Articular chondrocyte of knee joint (primary cell): Measurements from ENCODE around the gene KRTAP13-2. TPM values are rescaled to one million over a fixed set of nuclear protein-coding genes. Genes with fewer than 3 reads are reported as not detected.

Experiments
- small RNA-seq: library from RNA; depleted of rRNA; stranded (forward); fragments of <200 nt; gene quantifications from one replicate; pipeline ENCODE3, GENCODE V24; 2012
- total RNA-seq: library from RNA; depleted of rRNA; stranded (reverse); fragments of >200 nt; gene quantifications from 2 replicates; pipeline ENCODE4 v1.2.3, GENCODE V29; 2012

The KRTAP13-2 gene, protein sequence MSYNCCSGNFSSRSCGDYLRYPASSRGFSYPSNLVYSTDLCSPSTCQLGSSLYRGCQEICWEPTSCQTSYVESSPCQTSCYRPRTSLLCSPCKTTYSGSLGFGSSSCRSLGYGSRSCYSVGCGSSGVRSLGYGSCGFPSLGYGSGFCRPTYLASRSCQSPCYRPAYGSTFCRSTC
- not detected in 2 replicates for total RNA-seq

GRCh38 chr21:30372139-30372770, at the start of gene KRTAP13-2:
Gene KRTAP13-2, minus strand, starts transcription at chr21:30372271. Its CDS starts 58 bp downstream, at chr21:30372213.

GRCh38 chr21:30395731-30396130, 23.7 kb upstream of the KRTAP13-2 start, which contains the start of gene KRTAP13-1:
Gene KRTAP13-1, plus strand, starts transcription at chr21:30396031. Its CDS starts 56 bp downstream, at chr21:30396087.

GRCh38 chr21:30348506-30348905, 23.6 kb downstream of the KRTAP13-2 start, which contains the start of gene KRTAP23-1:
Gene KRTAP23-1, minus strand, starts transcription at chr21:30348606. Its CDS starts 0 bp downstream, at chr21:30348606.

GRCh38 chr21:30337276-30337744, 34.8 kb downstream of the KRTAP13-2 start, which contains the start of gene KRTAP27-1:
Gene KRTAP27-1, minus strand, starts transcription at chr21:30337694. Its CDS starts 26 bp downstream, at chr21:30337668.

Small RNA genes within 50 kb of the gene (small RNA-seq; reads per million reads assigned to genes)
- not detected for gene KRTAP23-1
- gene MIR4327 = not detected

Other genes starting within 250 kb of the KRTAP13-2 start
- not detected in 2 replicates for gene CLDN17, start 205.5 kb downstream of the KRTAP13-2 start, total RNA-seq
- gene CLDN8, start 156.2 kb downstream of the KRTAP13-2 start, total RNA-seq = not detected in 2 replicates
- not detected in 2 replicates for gene KRTAP24-1, start 89.3 kb downstream of the KRTAP13-2 start, total RNA-seq
- gene KRTAP25-1, start 82.8 kb downstream of the KRTAP13-2 start, total RNA-seq = not detected in 2 replicates
- gene KRTAP26-1, start 52.0 kb downstream of the KRTAP13-2 start, total RNA-seq = not detected in 2 replicates
- gene KRTAP27-1, start 34.6 kb downstream of the KRTAP13-2 start, total RNA-seq = not detected in 2 replicates
- not detected in 2 replicates for gene KRTAP23-1, start 23.7 kb downstream of the KRTAP13-2 start, total RNA-seq
- gene KRTAP13-1, start 23.8 kb upstream of the KRTAP13-2 start, total RNA-seq = not detected in 2 replicates
- not detected in 2 replicates for gene KRTAP13-3, start 53.7 kb upstream of the KRTAP13-2 start, total RNA-seq
- not detected in 2 replicates for gene KRTAP13-4, start 57.9 kb upstream of the KRTAP13-2 start, total RNA-seq
- not detected in 2 replicates for gene KRTAP15-1, start 68.0 kb upstream of the KRTAP13-2 start, total RNA-seq
- not detected in 2 replicates for gene KRTAP19-1, start 108.1 kb upstream of the KRTAP13-2 start, total RNA-seq
- not detected in 2 replicates for gene KRTAP19-2, start 115.2 kb upstream of the KRTAP13-2 start, total RNA-seq
- gene KRTAP19-3, start 119.7 kb upstream of the KRTAP13-2 start, total RNA-seq = not detected in 2 replicates
- gene KRTAP19-4, start 124.9 kb upstream of the KRTAP13-2 start, total RNA-seq = not detected in 2 replicates
- not detected in 2 replicates for gene KRTAP19-5, start 129.9 kb upstream of the KRTAP13-2 start, total RNA-seq
- not detected in 2 replicates for gene KRTAP19-6, start 169.6 kb upstream of the KRTAP13-2 start, total RNA-seq
- not detected in 2 replicates for gene KRTAP19-7, start 189.0 kb upstream of the KRTAP13-2 start, total RNA-seq
- not detected in 2 replicates for gene KRTAP22-2, start 218.1 kb upstream of the KRTAP13-2 start, total RNA-seq
- gene KRTAP6-3, start 220.2 kb upstream of the KRTAP13-2 start, total RNA-seq = not detected in 2 replicates
- not detected in 2 replicates for gene KRTAP6-2, start 226.6 kb upstream of the KRTAP13-2 start, total RNA-seq
- gene KRTAP22-1, start 228.8 kb upstream of the KRTAP13-2 start, total RNA-seq = not detected in 2 replicates
- not detected in 2 replicates for gene KRTAP6-1, start 241.7 kb upstream of the KRTAP13-2 start, total RNA-seq
- gene KRTAP20-1, start 244.2 kb upstream of the KRTAP13-2 start, total RNA-seq = not detected in 2 replicates
- gene KRTAP20-4, start 248.4 kb upstream of the KRTAP13-2 start, total RNA-seq = not detected in 2 replicates